ENCODE measurements around the gene KRTAP5-3.

Gene KRTAP5-3

DNA sequence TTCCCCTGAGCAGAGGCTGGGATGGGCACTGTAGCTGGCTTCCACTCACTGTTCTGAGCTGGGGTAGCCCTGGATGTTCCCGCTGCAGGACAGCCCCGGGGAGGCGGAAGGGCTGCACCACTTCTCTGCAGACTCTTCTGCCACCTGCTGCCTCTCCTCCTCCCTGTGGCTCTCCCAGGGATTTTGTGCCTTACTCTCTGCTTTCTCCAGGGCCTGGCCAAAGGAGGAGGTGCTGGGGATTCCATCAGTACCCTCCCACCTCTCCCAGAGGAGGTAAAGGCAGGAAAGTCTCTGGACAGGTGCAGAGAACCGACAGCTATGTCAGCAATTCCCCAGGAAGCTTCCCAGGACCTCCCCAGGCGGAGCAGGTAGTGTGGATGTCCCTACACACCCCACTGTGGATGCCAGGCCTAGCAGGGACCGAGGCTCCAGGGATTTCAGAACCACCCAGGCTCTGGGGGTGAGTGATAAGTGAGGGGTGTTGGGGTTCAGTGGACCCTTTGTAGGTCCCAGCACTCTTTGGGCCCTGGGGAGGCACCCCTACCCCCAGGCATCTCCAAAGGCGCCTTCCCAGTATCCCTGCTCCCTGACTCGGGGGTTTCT is 47.5 kb downstream of the KRTAP5-3 start:
- WGBS: 88% methylated on average over 7 of the region's 8 CpGs
- Histone ChIP-seq H2BK5ac (ENCODE audit: low read depth, low read length, poor library complexity, severe bottlenecking) (no peak overlapping the region), H4K91ac (ENCODE audit: low read length) (no peak overlapping the region), H3K18ac (ENCODE audit: low read depth in 1 of 2, low read length in 2 of 2) (no peak overlapping the region), H3K14ac (ENCODE audit: low read length in 2 of 2) (no peak overlapping the region), H2BK12ac (ENCODE audit: low read length in 2 of 2) (no peak overlapping the region), H3K4ac (ENCODE audit: low read depth in 1 of 2, low read length in 2 of 2) (no peak overlapping the region), H2BK15ac (ENCODE audit: low read depth, poor library complexity, severe bottlenecking) (no peak overlapping the region), H4K8ac (ENCODE audit: low read length) (no peak overlapping the region), H3K27me3 (ENCODE audit: control insufficient read depth in 1 of 2, insufficient read depth in 1 of 2, low read length in 2 of 2) (peaks cover 0 to 24% of the 10 kb centered on the region in 2 experiments), H3K4me3 (ENCODE audit: insufficient read depth in 1 of 2, low read depth in 1 of 2, low read length in 2 of 2) (no peak overlapping the region), H3K36me3 (ENCODE audit: control insufficient read depth in 1 of 2, insufficient read depth in 2 of 2, low read depth in 1 of 2, low read length in 2 of 2) (peaks cover 0 to 84% of the 10 kb centered on the region in 2 experiments), H3K27ac (ENCODE audit: low read length, poor library complexity, severe bottlenecking) (no peak overlapping the region), H3K23ac (ENCODE audit: low read length in 2 of 2) (no peak overlapping the region), H2AFZ (ENCODE audit: low read depth, low read length) (no peak overlapping the region), H3K79me1 (replicated peaks; ENCODE audit: low read length, poor library complexity, severe bottlenecking) (peaks cover 5% of the 10 kb centered on the region), H3K4me2 (ENCODE audit: low read length, poor library complexity, severe bottlenecking) (no peak overlapping the region), H3K9ac (ENCODE audit: low read length) (no peak overlapping the region), H3K9me3 (ENCODE audit: control insufficient read depth, low read length) (no peaks in the 10 kb centered on the region), H2BK120ac (ENCODE audit: low read depth, low read length) (no peak overlapping the region), H3K4me1 (ENCODE audit: control insufficient read depth, insufficient read depth, low read depth, low read length) (peaks cover 47% of the 10 kb centered on the region), H2AK5ac (ENCODE audit: low read length, severe bottlenecking) (no peak overlapping the region)
- DNase-seq: no peak

DNA sequence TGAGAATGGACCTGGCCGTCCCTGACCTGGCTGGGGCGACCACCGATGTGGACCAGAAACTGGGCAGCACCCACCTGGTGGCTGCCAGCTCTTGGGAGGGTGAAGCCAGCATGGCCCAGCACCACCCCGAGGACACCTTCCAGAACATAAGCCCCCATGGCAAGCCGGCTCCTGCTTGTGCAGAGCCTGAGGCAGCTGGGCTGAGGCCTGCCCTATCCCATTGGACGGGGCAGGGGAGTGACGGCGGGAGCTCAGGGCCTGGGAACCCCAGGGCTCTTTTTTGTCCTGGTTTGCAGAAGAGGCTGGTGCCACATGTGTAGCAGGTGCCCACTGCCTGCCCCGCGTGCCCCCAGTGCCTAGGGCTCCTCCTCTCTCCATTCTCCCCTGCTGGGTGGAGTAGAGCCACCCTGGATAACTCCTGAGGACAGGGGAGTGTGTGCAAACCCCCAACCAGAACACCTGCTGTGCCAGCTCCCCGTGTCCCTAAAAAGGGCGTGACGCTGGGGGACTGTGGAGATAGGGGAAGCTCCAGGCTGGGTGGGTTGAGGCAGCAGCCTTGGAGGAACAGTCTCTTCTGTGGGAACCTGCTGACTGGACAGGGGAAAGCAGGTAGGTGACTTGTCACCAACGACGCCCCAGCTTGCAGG is 48.1 kb downstream of the KRTAP5-3 start:
- Histone ChIP-seq H3K4me3 (ENCODE audit: insufficient read depth in 1 of 2, low read depth in 1 of 2, low read length in 2 of 2) (no peak overlapping the region), H3K4me2 (ENCODE audit: low read length, poor library complexity, severe bottlenecking) (no peak overlapping the region), H4K8ac (ENCODE audit: low read length) (no peak overlapping the region), H3K23ac (ENCODE audit: low read length in 2 of 2) (no peak overlapping the region), H3K27ac (ENCODE audit: low read length, poor library complexity, severe bottlenecking) (no peak overlapping the region), H3K18ac (ENCODE audit: low read depth in 1 of 2, low read length in 2 of 2) (no peak overlapping the region), H2BK12ac (ENCODE audit: low read length in 2 of 2) (no peak overlapping the region), H2AK5ac (ENCODE audit: low read length, severe bottlenecking) (no peak overlapping the region), H3K14ac (ENCODE audit: low read length in 2 of 2) (no peak overlapping the region), H2BK15ac (ENCODE audit: low read depth, poor library complexity, severe bottlenecking) (no peak overlapping the region), H3K79me1 (replicated peaks; ENCODE audit: low read length, poor library complexity, severe bottlenecking) (peaks cover 3% of the 10 kb centered on the region), H3K4ac (ENCODE audit: low read depth in 1 of 2, low read length in 2 of 2) (no peak overlapping the region), H3K9me3 (ENCODE audit: control insufficient read depth, low read length) (no peaks in the 10 kb centered on the region), H2BK120ac (ENCODE audit: low read depth, low read length) (no peak overlapping the region), H3K4me1 (ENCODE audit: control insufficient read depth, insufficient read depth, low read depth, low read length) (peaks cover 42% of the 10 kb centered on the region), H2AFZ (ENCODE audit: low read depth, low read length) (no peak overlapping the region), H3K9ac (ENCODE audit: low read length) (no peak overlapping the region), H3K27me3 (ENCODE audit: control insufficient read depth in 1 of 2, insufficient read depth in 1 of 2, low read length in 2 of 2) (peaks cover 0 to 24% of the 10 kb centered on the region in 2 experiments), H3K36me3 (ENCODE audit: control insufficient read depth in 1 of 2, insufficient read depth in 2 of 2, low read depth in 1 of 2, low read length in 2 of 2) (peaks cover 0 to 84% of the 10 kb centered on the region in 2 experiments), H4K91ac (ENCODE audit: low read length) (no peak overlapping the region), H2BK5ac (ENCODE audit: low read depth, low read length, poor library complexity, severe bottlenecking) (no peak overlapping the region)
- 95% methylated on average over 15 of the region's 15 CpGs for WGBS
- no peak for DNase-seq

DNA sequence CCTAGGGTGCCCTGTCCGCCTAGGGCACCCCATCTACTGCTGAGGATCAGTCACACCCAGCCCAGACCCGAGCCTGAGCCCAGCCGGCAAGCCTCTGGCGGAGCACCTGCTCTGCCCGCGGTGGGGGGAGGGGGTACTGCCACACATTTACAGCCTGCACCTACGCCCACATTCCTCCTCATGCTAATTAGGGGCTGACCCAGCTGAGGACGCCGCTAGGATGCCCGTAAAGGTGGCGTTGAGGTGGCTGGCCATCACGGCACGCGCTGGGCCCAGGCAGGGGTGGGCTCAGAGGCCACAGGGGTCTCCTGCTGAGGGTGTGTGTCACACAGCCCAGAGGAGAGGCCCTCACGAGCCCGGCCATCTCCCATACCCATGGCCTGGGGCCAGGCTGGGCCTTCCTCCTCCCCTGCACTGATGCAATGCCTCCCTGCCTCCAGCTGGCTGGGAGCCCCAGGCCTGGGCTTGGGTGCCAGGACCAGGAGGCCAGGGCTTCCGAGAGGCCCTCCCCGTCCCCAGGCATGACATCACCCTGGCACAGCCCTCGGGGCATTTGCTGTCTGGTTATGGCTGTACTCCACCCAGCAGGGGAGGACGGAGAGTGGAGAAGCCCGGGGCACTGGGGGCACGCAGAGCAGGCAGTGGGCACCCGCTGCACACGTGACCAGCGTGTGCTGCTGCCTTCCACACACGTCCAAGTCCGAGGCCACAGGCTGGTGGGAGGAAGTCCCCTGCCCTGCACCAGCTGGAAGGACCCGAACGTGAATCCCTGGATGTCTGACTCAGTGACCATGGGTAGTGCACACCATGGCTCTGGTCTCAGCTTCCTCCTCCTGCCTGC is 48.9 kb downstream of the KRTAP5-3 start:
- Histone ChIP-seq H3K27ac (ENCODE audit: low read length, poor library complexity, severe bottlenecking) (no peak overlapping the region), H2BK12ac (ENCODE audit: low read length in 2 of 2) (no peak overlapping the region), H4K8ac (ENCODE audit: low read length) (no peak overlapping the region), H3K36me3 (ENCODE audit: control insufficient read depth in 1 of 2, insufficient read depth in 2 of 2, low read depth in 1 of 2, low read length in 2 of 2) (peaks cover 0 to 85% of the 10 kb centered on the region in 2 experiments), H3K23ac (ENCODE audit: low read length in 2 of 2) (no peak overlapping the region), H3K18ac (ENCODE audit: low read depth in 1 of 2, low read length in 2 of 2) (no peak overlapping the region), H3K27me3 (ENCODE audit: control insufficient read depth in 1 of 2, insufficient read depth in 1 of 2, low read length in 2 of 2) (peaks cover 0 to 19% of the 10 kb centered on the region in 2 experiments), H4K91ac (ENCODE audit: low read length) (peak overlapping the region; percentile 34), H2BK5ac (ENCODE audit: low read depth, low read length, poor library complexity, severe bottlenecking) (no peak overlapping the region), H3K9me3 (ENCODE audit: control insufficient read depth, low read length) (no peaks in the 10 kb centered on the region), H2AK5ac (ENCODE audit: low read length, severe bottlenecking) (peak overlapping the region; percentile 47), H3K14ac (ENCODE audit: low read length in 2 of 2) (no peak overlapping the region), H3K4ac (ENCODE audit: low read depth in 1 of 2, low read length in 2 of 2) (no peak overlapping the region), H2AFZ (ENCODE audit: low read depth, low read length) (no peak overlapping the region), H3K4me3 (ENCODE audit: insufficient read depth in 1 of 2, low read depth in 1 of 2, low read length in 2 of 2) (no peak overlapping the region), H2BK120ac (ENCODE audit: low read depth, low read length) (no peak overlapping the region), H3K79me1 (replicated peaks; ENCODE audit: low read length, poor library complexity, severe bottlenecking) (peaks cover 3% of the 10 kb centered on the region), H3K4me2 (ENCODE audit: low read length, poor library complexity, severe bottlenecking) (no peak overlapping the region), H2BK15ac (ENCODE audit: low read depth, poor library complexity, severe bottlenecking) (no peak overlapping the region), H3K4me1 (ENCODE audit: control insufficient read depth, insufficient read depth, low read depth, low read length) (peaks cover 34% of the 10 kb centered on the region), H3K9ac (ENCODE audit: low read length) (no peak overlapping the region)
- peak; percentile 25 for DNase-seq
- 76% methylated on average over 27 of the region's 29 CpGs for WGBS

DNA sequence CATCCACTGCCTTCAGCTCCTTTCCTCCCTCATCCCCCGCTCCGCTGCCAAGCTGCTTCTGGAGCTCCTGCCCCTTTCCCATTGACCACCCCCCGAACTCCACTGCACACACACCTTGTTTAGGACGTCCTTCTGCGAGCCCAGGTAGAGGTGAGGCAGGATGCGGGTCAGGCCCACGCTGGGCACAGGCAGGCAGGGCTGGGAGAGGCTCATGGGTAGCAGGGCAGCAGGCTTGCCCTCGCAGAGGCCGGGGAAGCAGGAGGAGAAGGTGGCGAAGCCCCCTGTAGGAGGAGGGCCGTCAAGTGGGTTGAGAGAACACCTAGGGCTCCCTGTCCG is 49.5 kb downstream of the KRTAP5-3 start:
- Histone ChIP-seq H3K23ac (ENCODE audit: low read length in 2 of 2) (no peak overlapping the region), H4K91ac (ENCODE audit: low read length) (peak overlapping the region; percentile 34), H3K4ac (ENCODE audit: low read depth in 1 of 2, low read length in 2 of 2) (peak overlapping the region in 1 of 2 experiments; percentile 24), H2AFZ (ENCODE audit: low read depth, low read length) (no peak overlapping the region), H3K4me2 (ENCODE audit: low read length, poor library complexity, severe bottlenecking) (no peak overlapping the region), H3K4me1 (ENCODE audit: control insufficient read depth, insufficient read depth, low read depth, low read length) (peaks cover 28% of the 10 kb centered on the region), H3K27ac (ENCODE audit: low read length, poor library complexity, severe bottlenecking) (peak overlapping the region; percentile 30), H3K9me3 (ENCODE audit: control insufficient read depth, low read length) (no peaks in the 10 kb centered on the region), H3K79me1 (replicated peaks; ENCODE audit: low read length, poor library complexity, severe bottlenecking) (peaks cover 2% of the 10 kb centered on the region), H3K27me3 (ENCODE audit: control insufficient read depth in 1 of 2, insufficient read depth in 1 of 2, low read length in 2 of 2) (peaks cover 0 to 18% of the 10 kb centered on the region in 2 experiments), H2BK12ac (ENCODE audit: low read length in 2 of 2) (no peak overlapping the region), H4K8ac (ENCODE audit: low read length) (no peak overlapping the region), H2BK120ac (ENCODE audit: low read depth, low read length) (no peak overlapping the region), H3K4me3 (ENCODE audit: insufficient read depth in 1 of 2, low read depth in 1 of 2, low read length in 2 of 2) (no peak overlapping the region), H2BK15ac (ENCODE audit: low read depth, poor library complexity, severe bottlenecking) (no peak overlapping the region), H3K36me3 (ENCODE audit: control insufficient read depth in 1 of 2, insufficient read depth in 2 of 2, low read depth in 1 of 2, low read length in 2 of 2) (peaks cover 0 to 81% of the 10 kb centered on the region in 2 experiments), H3K18ac (ENCODE audit: low read depth in 1 of 2, low read length in 2 of 2) (peak overlapping the region in 1 of 2 experiments; percentile 18), H2BK5ac (ENCODE audit: low read depth, low read length, poor library complexity, severe bottlenecking) (no peak overlapping the region), H3K9ac (ENCODE audit: low read length) (peak overlapping the region; percentile 63), H2AK5ac (ENCODE audit: low read length, severe bottlenecking) (peak overlapping the region; percentile 47), H3K14ac (ENCODE audit: low read length in 2 of 2) (peak overlapping the region in 1 of 2 experiments; percentile 30)
- WGBS: 86% methylated on average over 12 of the region's 12 CpGs
- no peak for DNase-seq
